OCI-LY3 (cell line): Measurements from ENCODE around the gene TMEM72.

Experiments used
- H2AFZ ChIP-seq: fragments of 200-600, 300-600 bp; shearing (Covaris generic); 2 replicates; pipeline ENCODE4 v1.6.0; 2014; ENCODE audit warnings: antibody characterized with exemption, low read depth, low read length
- H3K27ac ChIP-seq: fragments of 200-600, 300-600 bp; sonication (generic); 2 replicates; pipeline ENCODE4 v1.5.1; 2014; ENCODE audit warnings: mild to moderate bottlenecking, low read length, moderate library complexity, mixed read lengths
- H3K27me3 ChIP-seq: fragments of 200-600, 300-600 bp; sonication (generic); 2 replicates; pipeline ENCODE4 v1.6.1; 2014; ENCODE audit warnings: low read depth, low read length, mixed read lengths
- H3K36me3 ChIP-seq: fragments of 200-600, 300-600 bp; sonication (generic); replicated peaks from 2 replicates; pipeline ENCODE3; 2014; ENCODE audit warnings: low read depth, low read length, mixed read lengths
- H3K4me1 ChIP-seq: fragments of 300-600, 200-600 bp; sonication (generic); 2 replicates; pipeline ENCODE4 v1.6.1; 2014; ENCODE audit warnings: low read length, mixed read lengths
- H3K4me2 ChIP-seq: fragments of 200-600, 300-600 bp; sonication (generic); 2 replicates; pipeline ENCODE4 v1.6.1; 2014; ENCODE audit warnings: low read length, mixed read lengths
- H3K4me3 ChIP-seq: fragments of 300-600, 200-600 bp; sonication (generic); 2 replicates; pipeline ENCODE4 v1.5.1; 2014; ENCODE audit warnings: antibody characterized with exemption, mild to moderate bottlenecking, low read length, moderate library complexity
- H3K79me2 ChIP-seq: fragments of 300-600, 200-600 bp; shearing (Covaris generic); 2 replicates; pipeline ENCODE4 v1.6.1; 2014; ENCODE audit warnings: mild to moderate bottlenecking, low read length, mixed read lengths
- H3K9ac ChIP-seq: fragments of 300-600, 200-600 bp; shearing (Covaris generic); 2 replicates; pipeline ENCODE4 v1.6.0; 2014; ENCODE audit warnings: mild to moderate bottlenecking, low read length, moderate library complexity
- H3K9me3 ChIP-seq: fragments of 200-600, 300-600 bp; shearing (Covaris generic); 2 replicates; pipeline ENCODE4 v1.6.1; 2014; ENCODE audit warnings: low read length, mixed read lengths; ENCODE audit not compliant: insufficient read depth
- H4K20me1 ChIP-seq: fragments of 200-600, 300-600 bp; sonication (generic); 2 replicates; pipeline ENCODE4 v1.6.1; 2016; ENCODE audit warnings: low read length, mixed read lengths; ENCODE audit not compliant: insufficient read depth
- CTCF ChIP-seq: fragments of 200-600, 300-600 bp; sonication (generic); IDR thresholded peaks from 2 replicates; pipeline ENCODE4 v1.5.1; 2014; ENCODE audit warnings: antibody characterized with exemption, low read length, low read depth
- EZH2phosphoT487 ChIP-seq: fragments of 200-600 bp; shearing (Covaris generic); IDR thresholded peaks from 2 replicates; pipeline ENCODE4 v1.6.1; 2018; ENCODE audit warnings: antibody characterized with exemption, mixed run types, low read depth

TMEM72 gene

GRCh38 chr10:44981172-44982113 is 70.3 kb downstream of the TMEM72 start:
- H3K4me1 ChIP-seq: peaks cover 39% of the 10 kb centered on the region
- H3K27ac ChIP-seq: peak overlapping the region; percentile 77
- H3K9me3 ChIP-seq: no peaks in the 10 kb centered on the region
- peak overlapping the region; percentile 62 for H3K9ac ChIP-seq
- H3K4me3 ChIP-seq: peak overlapping the region; percentile 52
- H2AFZ ChIP-seq: no peak overlapping the region; the same call in 1 of the 2 replicates
- H4K20me1 ChIP-seq: no peaks in the 10 kb centered on the region
- H3K27me3 ChIP-seq: no peaks in the 10 kb centered on the region
- peak overlapping the region; percentile 77 for H3K4me2 ChIP-seq
- TF ChIP-seq CTCF (no peak), EZH2phosphoT487 (no peak)
- no peaks in the 10 kb centered on the region for H3K79me2 ChIP-seq
- no peaks in the 10 kb centered on the region for H3K36me3 ChIP-seq

- Histone ChIP-seq H3K4me2 (no peak overlapping the region), H3K4me1 (peaks cover 39% of the 10 kb centered on the region), H3K27me3 (no peaks in the 10 kb centered on the region), H3K79me2 (no peaks in the 10 kb centered on the region), H2AFZ (no peak overlapping the region), H3K4me3 (no peak overlapping the region), H4K20me1 (no peaks in the 10 kb centered on the region), H3K9ac (no peak overlapping the region), H3K36me3 (no peaks in the 10 kb centered on the region), H3K27ac (no peak overlapping the region), H3K9me3 (no peaks in the 10 kb centered on the region)
- no peak for TF ChIP-seq CTCF
- no peak for TF ChIP-seq EZH2phosphoT487
Measured at GRCh38 chr10:44982114-44982460, 71.0 kb downstream of the TMEM72 start.

- no peak overlapping the region for H3K4me2 ChIP-seq
- no peak overlapping the region for H3K27ac ChIP-seq
- H3K9ac ChIP-seq: no peak overlapping the region
Measured at GRCh38 chr10:44982496-44982895, 71.4 kb downstream of the TMEM72 start.

More at GRCh38 chr10:44982496-44982895, 71.4 kb downstream of the TMEM72 start:
- H4K20me1 ChIP-seq: no peaks in the 10 kb centered on the region
- no peak overlapping the region for H3K4me3 ChIP-seq
- no peaks in the 10 kb centered on the region for H3K36me3 ChIP-seq
- H3K27me3 ChIP-seq: no peaks in the 10 kb centered on the region
- no peaks in the 10 kb centered on the region for H3K9me3 ChIP-seq
- peaks cover 39% of the 10 kb centered on the region for H3K4me1 ChIP-seq
- no peak overlapping the region for H2AFZ ChIP-seq
- no peaks in the 10 kb centered on the region for H3K79me2 ChIP-seq
- TF ChIP-seq EZH2phosphoT487 (no peak), CTCF (no peak)
